ENCODE measurements around the gene TAPBP. TPM values are rescaled to one million over a fixed set of nuclear protein-coding genes. Genes with fewer than 3 reads are reported as not detected.
A peak's percentile ranks its signal among the peaks of the same experiment; 100 is the strongest.

The TAPBP gene
- total RNA-seq, 1 experiment from 2014 or later = 28.2 TPM

- H3K27ac ChIP-seq (ENCODE audit: insufficient read length, low read depth, low read length) = no peak overlapping the region
- Mint-ChIP-seq H3K36me3 (ENCODE audit: insufficient read depth in 1 of 3, low read depth in 3 of 3) (peaks cover 30 to 79% (median 56%) of the 10 kb centered on the region in 3 experiments), H3K27ac (peak overlapping the region in 2 of 3 experiments; percentile 24 to 74; a peak in 1 of 7 replicates), H3K27me3 (ENCODE audit: low read depth) (no peaks in the 10 kb centered on the region), H3K4me1 (peaks cover 37 to 42% of the 10 kb centered on the region in 2 experiments), H3K4me3 (peak overlapping the region in 1 of 2 experiments; percentile 92; a peak in 3 of 5 replicates), H3K9me3 (no peaks in the 10 kb centered on the region)
- H3K4me2 ChIP-seq (ENCODE audit: insufficient read depth, insufficient read length, low read length) = peak overlapping the region; percentile 85
- H3T11ph ChIP-seq (ENCODE audit: low read length) = no peak overlapping the region
- H3K23ac ChIP-seq (ENCODE audit: insufficient read length, low read depth, low read length) = no peak overlapping the region
- H2BK12ac ChIP-seq (ENCODE audit: insufficient read length, low read depth, low read length) = no peak overlapping the region
- H3K14ac ChIP-seq (ENCODE audit: insufficient read depth, low read length) = no peak overlapping the region
- H2AFZ ChIP-seq (ENCODE audit: low read length) = no peak overlapping the region
- H4K20me1 ChIP-seq (ENCODE audit: control insufficient read depth, insufficient read depth, insufficient read length) = no peaks in the 10 kb centered on the region
- no peak overlapping the region for H2BK15ac ChIP-seq (ENCODE audit: low read depth, low read length)
- H3K9ac ChIP-seq (ENCODE audit: extremely low read depth, insufficient read length, low read length) = no peak overlapping the region
- no peaks in the 10 kb centered on the region for H3K9me3 ChIP-seq (ENCODE audit: control insufficient read depth, low read depth, low read length)
- no peaks in the 10 kb centered on the region; the same call in 1 of the 2 replicates for H3K4me1 ChIP-seq (ENCODE audit: insufficient read depth, low read length)
- H3K79me2 ChIP-seq (ENCODE audit: insufficient read depth, low read length) = peaks cover 9% of the 10 kb centered on the region; the same call in 1 of the 2 replicates
- no peak overlapping the region for H3K56ac ChIP-seq (ENCODE audit: insufficient read length, low read depth, low read length)
- H2AK5ac ChIP-seq (ENCODE audit: insufficient read length, low read length) = no peak overlapping the region
- H2BK20ac ChIP-seq (ENCODE audit: low read depth, low read length, poor library complexity, severe bottlenecking) = no peak overlapping the region
- TF ChIP-seq CTCF (conservative IDR thresholded peaks at IDR 0.05) = no peak
- WGBS (ENCODE audit: extremely low coverage, insufficient read length, low lambda C conversion rate) = no CpG with 5 or more reads among the region's 9 CpGs
- H3K4ac ChIP-seq (ENCODE audit: low read depth, low read length) = no peak overlapping the region
- DNase-seq = no peak
- H4K8ac ChIP-seq (replicated peaks; ENCODE audit: insufficient read length, low read depth, low read length) = no peak overlapping the region
- no peak overlapping the region for H4K91ac ChIP-seq (ENCODE audit: insufficient read length, low read depth, low read length)
- peaks cover 9% of the 10 kb centered on the region for H3K23me2 ChIP-seq (ENCODE audit: insufficient read length, low read depth, low read length, poor library complexity, severe bottlenecking)
- H2BK5ac ChIP-seq (ENCODE audit: insufficient read length, low read length) = no peak overlapping the region
- no peak overlapping the region for H4K5ac ChIP-seq (ENCODE audit: insufficient read length, low read depth, low read length)
- H2BK120ac ChIP-seq (ENCODE audit: low read depth, low read length, poor library complexity, severe bottlenecking) = no peak overlapping the region
- no peaks in the 10 kb centered on the region for H3K27me3 ChIP-seq (ENCODE audit: insufficient read depth, low read length)
- H3K18ac ChIP-seq (ENCODE audit: insufficient read length, low read depth, low read length) = no peak overlapping the region
- no peaks in the 10 kb centered on the region for H3K79me1 ChIP-seq (ENCODE audit: insufficient read depth, low read depth, low read length, poor library complexity, severe bottlenecking)
Measured at GRCh38 chr6:33278392-33278741, 35.5 kb downstream of the TAPBP start.

Data from H9 (cell line).